ENCODE measurements around the gene IGF2R.
"Not testable (repeated sequence)": the region's sequence is repeated elsewhere in the genome, so short reads cannot be mapped to it uniquely, and the experiment has no call there.

IGF2R gene

DNA sequence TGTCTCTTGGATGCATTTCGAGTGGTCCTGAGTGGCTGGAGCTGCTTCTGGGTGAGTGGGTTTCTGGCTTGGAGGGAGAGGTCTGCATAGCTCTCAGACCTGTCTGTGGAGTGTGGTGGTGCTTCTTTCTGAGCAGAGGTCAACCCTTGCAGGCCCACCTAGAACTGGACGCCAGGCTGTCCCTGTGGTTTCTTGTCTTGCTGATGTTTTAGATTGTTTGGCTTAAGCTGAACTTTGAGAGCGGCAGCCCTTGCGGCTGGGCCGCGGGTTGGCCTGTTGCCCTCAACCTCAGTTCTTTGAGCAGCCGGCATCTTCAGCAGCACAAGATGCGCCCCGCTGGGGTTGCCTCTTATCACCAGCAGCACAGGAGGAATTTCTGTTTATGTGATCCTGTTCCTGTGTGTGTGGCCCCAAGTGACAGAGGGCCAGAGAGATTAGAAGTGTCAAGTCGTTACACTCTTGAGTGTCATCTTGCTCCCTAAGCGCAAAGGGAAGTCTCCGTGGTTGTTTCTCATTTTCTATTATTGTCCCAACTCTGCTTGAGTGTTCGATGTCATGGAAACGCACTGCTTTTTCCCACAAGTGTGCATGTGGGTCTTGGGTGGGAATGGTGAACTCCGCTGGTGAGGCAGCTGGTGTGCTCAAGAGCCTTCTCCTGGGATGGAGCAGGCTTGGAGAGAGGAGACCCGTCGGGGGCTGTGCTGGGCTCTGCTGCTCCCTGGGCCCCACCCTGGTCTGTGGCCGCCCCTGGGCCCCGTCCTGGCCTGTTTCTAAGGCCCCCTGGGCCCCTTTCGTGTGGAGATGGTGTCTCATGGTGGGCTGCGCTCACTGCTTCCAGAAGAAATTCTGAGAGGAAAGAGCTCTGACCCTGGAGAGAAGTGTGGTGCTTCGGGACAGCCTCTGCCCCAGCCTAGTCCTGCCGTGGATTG, 132.7 kb downstream of the IGF2R start:
- DNase-seq (ENCODE audit: low spot score), result no peak

DNA sequence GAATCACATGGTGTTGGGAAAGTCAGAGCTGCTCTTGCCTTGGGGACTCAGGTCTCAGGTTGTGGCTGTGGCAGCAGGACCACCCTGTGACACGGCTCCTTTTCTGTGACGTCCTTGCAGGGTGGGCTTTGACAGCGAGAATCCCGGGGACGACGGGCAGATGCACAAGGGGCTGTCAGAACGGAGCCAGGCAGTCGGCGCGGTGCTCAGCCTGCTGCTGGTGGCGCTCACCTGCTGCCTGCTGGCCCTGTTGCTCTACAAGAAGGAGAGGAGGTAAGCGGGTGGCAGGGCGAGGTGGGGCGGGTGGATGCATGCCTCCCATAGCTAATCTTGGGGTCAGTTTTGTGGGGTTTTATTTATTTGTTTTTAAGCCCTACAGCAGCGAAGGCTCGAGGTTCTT, 133.5 kb downstream of the IGF2R start:
- no peak for DNase-seq (ENCODE audit: low spot score)

DNA sequence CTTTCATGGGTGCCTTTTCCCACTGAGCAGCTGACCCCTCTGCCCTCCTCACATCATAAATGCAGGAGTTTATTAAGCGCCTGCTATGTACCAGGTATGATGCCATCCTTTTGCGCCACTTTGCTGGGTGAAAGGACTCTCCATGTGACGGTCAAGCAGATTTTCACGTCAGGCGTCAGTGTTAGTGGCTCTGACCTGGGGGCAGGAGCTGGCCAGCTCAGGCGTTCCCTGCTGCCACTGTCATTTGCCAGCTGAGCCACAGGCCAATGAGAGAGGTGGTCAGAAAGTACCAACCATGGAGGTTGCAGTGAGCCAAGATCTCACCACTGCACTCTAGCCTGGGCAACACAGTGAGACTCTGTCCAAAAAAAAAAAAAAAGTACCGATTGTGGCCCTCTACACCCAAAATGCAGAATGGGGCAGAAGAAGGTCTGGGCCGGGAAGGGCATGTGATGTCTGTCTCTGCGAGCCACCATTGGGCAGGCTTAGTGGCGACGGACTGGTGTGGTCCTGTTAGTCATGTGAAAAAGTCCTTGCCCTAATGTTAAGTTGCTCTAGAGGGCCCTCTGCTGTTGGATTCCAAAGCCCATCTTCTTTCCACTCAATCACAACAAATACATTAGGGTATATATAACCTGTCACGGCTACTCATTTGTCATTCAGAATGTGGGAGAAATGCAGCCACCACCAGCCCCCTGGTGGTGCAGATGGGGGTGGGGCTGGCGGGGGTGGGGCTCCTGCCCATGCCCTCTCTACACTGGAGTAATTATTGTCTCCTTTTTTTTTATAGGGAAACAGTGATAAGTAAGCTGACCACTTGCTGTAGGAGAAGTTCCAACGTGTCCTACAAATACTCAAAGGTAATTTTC, 134.3 kb downstream of the IGF2R start:
- DNase-seq (ENCODE audit: low spot score), result peak; percentile 61

GRCh38 chr6:160103825-160104100, 134.9 kb downstream of the IGF2R start:
- DNase-seq (ENCODE audit: low spot score), result no peak

DNA sequence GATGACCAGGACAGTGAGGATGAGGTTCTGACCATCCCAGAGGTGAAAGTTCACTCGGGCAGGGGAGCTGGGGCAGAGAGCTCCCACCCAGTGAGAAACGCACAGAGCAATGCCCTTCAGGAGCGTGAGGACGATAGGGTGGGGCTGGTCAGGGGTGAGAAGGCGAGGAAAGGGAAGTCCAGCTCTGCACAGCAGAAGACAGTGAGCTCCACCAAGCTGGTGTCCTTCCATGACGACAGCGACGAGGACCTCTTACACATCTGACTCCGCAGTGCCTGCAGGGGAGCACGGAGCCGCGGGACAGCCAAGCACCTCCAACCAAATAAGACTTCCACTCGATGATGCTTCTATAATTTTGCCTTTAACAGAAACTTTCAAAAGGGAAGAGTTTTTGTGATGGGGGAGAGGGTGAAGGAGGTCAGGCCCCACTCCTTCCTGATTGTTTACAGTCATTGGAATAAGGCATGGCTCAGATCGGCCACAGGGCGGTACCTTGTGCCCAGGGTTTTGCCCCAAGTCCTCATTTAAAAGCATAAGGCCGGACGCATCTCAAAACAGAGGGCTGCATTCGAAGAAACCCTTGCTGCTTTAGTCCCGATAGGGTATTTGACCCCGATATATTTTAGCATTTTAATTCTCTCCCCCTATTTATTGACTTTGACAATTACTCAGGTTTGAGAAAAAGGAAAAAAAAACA, 136.1 kb downstream of the IGF2R start:
- no peak for DNase-seq (ENCODE audit: low spot score)

GRCh38 chr6:160106010-160106409, 137.1 kb downstream of the IGF2R start:
- DNase-seq (ENCODE audit: low spot score), result no peak

GRCh38 chr6:160106701-160107100, 137.8 kb downstream of the IGF2R start:
- DNase-seq (ENCODE audit: low spot score), result no peak

DNA sequence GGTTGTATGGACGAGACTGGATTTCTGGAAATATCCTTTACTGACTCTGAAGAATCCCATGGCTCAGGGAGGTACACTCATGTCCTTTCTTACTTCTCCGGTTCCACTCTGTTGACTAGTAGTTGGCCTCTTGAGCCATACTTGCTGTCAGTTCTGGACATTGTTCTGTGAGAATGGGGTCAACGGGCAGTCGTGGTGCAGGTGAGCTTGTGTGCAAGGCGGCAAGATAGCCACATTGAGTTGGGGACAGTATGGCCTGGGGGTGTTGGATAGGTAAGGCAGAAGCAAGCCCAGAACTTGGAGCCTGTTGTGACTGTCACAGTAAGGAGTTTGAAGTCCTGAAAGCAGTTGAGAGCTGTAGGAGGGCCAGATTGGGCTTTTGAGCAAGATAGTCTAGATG, 139.2 kb downstream of the IGF2R start:
- no peak for DNase-seq (ENCODE audit: low spot score)

- DNase-seq (ENCODE audit: low spot score), result no peak
These were observed 141.8 kb downstream of the IGF2R start for GRCh38 chr6:160110586-160111123.

DNA sequence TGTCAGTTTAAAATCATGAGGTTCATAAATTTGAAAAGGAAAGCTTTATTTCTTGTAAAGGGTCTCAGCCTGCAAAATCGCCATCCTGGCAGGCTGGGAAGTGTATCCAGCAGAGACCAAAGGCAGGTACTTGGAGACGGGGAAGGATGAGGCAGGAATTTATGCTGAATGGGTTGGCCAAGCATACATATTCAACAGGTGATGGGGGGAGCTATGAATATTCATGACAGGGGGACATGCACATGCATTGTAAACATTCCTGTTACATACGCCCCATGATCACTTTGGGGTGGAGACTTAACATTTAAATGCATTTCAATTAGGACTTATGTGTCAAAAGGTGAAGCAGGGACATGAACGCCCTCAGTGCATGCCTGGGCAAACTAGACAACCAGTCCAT, 142.9 kb downstream of the IGF2R start:
- DNase-seq (ENCODE audit: low spot score), result no peak

DNA sequence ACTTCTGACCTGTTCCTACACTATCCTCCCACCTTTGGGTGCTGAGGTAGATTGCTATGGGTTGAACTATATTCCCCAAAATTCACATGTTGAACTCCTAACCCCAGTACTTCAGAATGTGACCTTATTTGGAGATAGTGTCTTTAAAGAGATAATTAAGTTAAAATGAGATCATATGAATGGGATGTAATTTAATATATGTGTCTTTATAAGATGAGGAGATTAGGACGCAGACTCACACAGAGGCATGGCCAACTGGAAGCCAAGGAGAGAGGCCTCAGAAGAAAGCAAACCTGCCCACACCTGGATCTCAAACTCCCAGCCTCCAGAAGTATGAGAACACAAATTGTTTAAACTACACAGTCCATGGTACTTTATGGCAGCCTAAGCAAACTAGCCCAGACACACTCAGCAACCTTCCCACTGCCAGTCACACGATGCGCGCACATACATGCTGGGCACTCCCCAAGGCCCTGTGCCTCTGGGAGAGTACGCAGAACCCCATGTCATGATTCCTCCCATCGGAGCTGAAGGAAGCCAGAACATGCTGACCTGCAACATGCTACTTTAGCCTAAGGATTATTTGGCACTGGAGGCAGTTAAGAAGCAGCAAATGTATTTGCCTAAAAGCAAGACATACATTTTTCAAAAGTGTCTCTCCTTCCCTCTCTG, 143.9 kb downstream of the IGF2R start:
- DNase-seq (ENCODE audit: low spot score), result no peak

DNA sequence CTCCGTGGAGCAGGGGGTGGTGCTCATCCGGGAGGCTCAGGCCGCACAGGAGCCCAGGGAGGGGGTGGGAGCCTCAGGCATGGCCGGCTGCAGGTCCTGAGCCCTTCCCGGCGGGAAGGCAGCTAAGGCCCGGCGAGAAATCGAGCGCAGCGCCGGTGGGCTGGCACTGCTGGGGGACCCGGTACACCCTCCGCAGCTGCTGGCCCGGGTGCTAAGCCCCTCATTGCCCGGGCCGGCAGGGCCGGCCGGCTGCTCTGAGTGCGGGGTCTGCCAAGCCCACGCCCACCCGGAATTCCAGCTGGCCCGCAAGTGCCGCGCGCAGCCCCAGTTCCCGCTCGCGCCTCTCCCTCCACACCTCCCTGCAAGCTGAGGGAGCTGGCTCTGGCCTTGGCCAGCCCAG, 145.7 kb downstream of the IGF2R start:
- not testable (repeated sequence) for DNase-seq (ENCODE audit: low spot score)

- no peak for DNase-seq (ENCODE audit: low spot score)
These were observed 146.5 kb downstream of the IGF2R start for GRCh38 chr6:160115421-160115820.

GRCh38 chr6:160116411-160116810, 147.5 kb downstream of the IGF2R start:
- no peak for DNase-seq (ENCODE audit: low spot score)

- DNase-seq (ENCODE audit: low spot score), result no peak
These were observed 148.3 kb downstream of the IGF2R start for GRCh38 chr6:160117137-160117536.

DNA sequence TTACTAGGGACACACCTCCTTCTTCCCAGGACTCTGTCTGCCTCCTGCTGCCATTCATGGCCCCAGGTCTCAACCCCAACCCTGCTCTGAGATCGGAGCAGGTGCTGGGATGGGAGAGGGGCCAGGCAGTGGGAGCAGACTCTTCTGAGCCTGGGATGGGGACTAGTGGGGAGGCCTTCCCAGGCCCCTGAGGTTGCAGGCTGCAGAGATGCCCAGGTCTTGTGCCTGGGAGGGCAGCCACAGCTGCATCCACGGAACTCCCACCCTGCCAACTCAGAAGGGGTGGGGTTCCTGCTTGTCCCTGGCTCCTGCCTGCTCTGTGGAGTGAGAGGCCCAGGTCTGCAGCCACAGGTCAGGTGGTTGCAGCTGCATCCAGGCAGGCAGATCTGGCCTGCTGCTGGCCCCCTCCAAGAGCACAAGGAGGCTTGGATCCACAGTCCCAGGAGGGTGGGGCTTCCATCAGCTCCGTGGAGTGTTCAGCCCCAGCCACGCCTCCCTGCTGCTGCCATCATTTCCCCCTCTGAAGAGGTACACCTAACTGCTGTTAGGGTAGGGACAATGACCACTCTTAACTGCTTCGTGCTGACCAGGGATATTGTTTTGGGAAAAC, 149.8 kb downstream of the IGF2R start:
- DNase-seq (ENCODE audit: low spot score), result no peak

- DNase-seq (ENCODE audit: low spot score), result no peak
These were observed 151.2 kb downstream of the IGF2R start for GRCh38 chr6:160120087-160120486.

- DNase-seq (ENCODE audit: low spot score), result no peak
These were observed 152.7 kb downstream of the IGF2R start, which contains the start of gene SLC22A1 for GRCh38 chr6:160121558-160121957. Gene SLC22A1, plus strand, starts transcription at chr6:160121815. Its CDS starts 121 bp downstream, at chr6:160121936.

DNA sequence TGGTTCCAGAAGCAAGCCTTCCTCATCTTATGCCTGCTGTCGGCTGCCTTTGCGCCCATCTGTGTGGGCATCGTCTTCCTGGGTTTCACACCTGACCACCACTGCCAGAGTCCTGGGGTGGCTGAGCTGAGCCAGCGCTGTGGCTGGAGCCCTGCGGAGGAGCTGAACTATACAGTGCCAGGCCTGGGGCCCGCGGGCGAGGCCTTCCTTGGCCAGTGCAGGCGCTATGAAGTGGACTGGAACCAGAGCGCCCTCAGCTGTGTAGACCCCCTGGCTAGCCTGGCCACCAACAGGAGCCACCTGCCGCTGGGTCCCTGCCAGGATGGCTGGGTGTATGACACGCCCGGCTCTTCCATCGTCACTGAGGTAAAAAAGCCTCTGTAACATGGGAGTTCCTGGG, 153.1 kb downstream of the IGF2R start:
- DNase-seq (ENCODE audit: low spot score), result no peak

DNA sequence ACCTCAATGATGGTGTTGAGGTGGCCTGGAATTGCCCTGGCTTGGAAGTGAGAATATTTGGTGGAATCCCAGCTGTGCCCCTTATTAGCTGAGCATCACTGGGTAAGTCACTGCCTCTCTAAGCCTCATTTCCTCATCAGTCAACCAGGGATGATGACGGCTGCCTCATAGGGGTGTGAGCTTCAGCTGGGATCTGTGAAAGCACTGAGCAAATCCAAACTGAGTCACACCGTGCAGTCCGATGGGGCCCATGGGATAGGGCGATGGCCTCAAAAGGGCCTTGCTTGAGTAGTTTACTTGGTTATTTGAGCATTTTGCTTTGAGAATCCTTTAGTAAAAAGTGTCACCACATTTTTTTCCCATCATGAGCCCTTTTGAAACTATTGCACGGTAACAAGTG, 153.9 kb downstream of the IGF2R start:
- DNase-seq (ENCODE audit: low spot score), result no peak

- no peak for DNase-seq (ENCODE audit: low spot score)
These were observed 155.1 kb downstream of the IGF2R start for GRCh38 chr6:160124007-160124406.
